Hepatocyte (in vitro differentiated cells): ENCODE data around the gene PHTF1. TPM values are rescaled to one million over a fixed set of nuclear protein-coding genes. Genes with fewer than 3 reads are reported as not detected.

Source experiments
- DNase-seq: peaks from one replicate; pipeline ENCODE4 v3.0.0-alpha.2; 2016; ENCODE audit warnings: low spot score
- H2AFZ ChIP-seq: fragments of 200-600 bp; sonication (generic); 2 replicates; pipeline ENCODE4 v1.6.0; 2016; ENCODE audit warnings: antibody characterized with exemption, mild to moderate bottlenecking
- H3K27ac ChIP-seq: fragments of 200-600 bp; sonication (generic); 2 replicates; pipeline ENCODE4 v1.5.1; 2016; ENCODE audit warnings: mild to moderate bottlenecking
- H3K27me3 ChIP-seq: fragments of 200-600 bp; sonication (generic); 2 replicates; pipeline ENCODE4 v1.6.1; 2016
- H3K36me3 ChIP-seq: fragments of 200-600 bp; sonication (generic); replicated peaks from 2 replicates; pipeline ENCODE4 v1.5.1; 2016; ENCODE audit warnings: low read depth; ENCODE audit not compliant: insufficient read depth
- H3K4me1 ChIP-seq: fragments of 200-600 bp; sonication (generic); 2 replicates; pipeline ENCODE4 v1.5.1; 2016; ENCODE audit warnings: mild to moderate bottlenecking, moderate library complexity; ENCODE audit not compliant: insufficient read depth
- H3K4me2 ChIP-seq: fragments of 200-600 bp; sonication (generic); 2 replicates; pipeline ENCODE4 v1.6.0; 2016
- H3K4me3 ChIP-seq: fragments of 200-600 bp; sonication (generic); 2 replicates; pipeline ENCODE4 v1.5.1; 2016; ENCODE audit warnings: mild to moderate bottlenecking
- H3K79me2 ChIP-seq: fragments of 200-600 bp; sonication (generic); 2 replicates; pipeline ENCODE4 v1.6.0; 2017; ENCODE audit warnings: mild to moderate bottlenecking
- H3K9me2 ChIP-seq: fragments of 200-600 bp; sonication (generic); replicated peaks from 2 replicates; pipeline ENCODE4 v1.6.0; 2017; ENCODE audit warnings: mild to moderate bottlenecking; ENCODE audit not compliant: insufficient read depth
- H3K9me3 ChIP-seq: fragments of 200-600 bp; sonication (generic); 2 replicates; pipeline ENCODE4 v1.5.1; 2016; ENCODE audit warnings: low read depth, mild to moderate bottlenecking
- H4K20me1 ChIP-seq: fragments of 200-600 bp; sonication (generic); 2 replicates; pipeline ENCODE4 v1.6.0; 2016; ENCODE audit warnings: mild to moderate bottlenecking; ENCODE audit not compliant: insufficient read depth, poor library complexity, severe bottlenecking
- CTCF ChIP-seq: fragments of 200-600 bp; sonication (generic); IDR thresholded peaks from 2 replicates; pipeline ENCODE4 v1.5.1; 2016; ENCODE audit warnings: antibody characterized with exemption, mild to moderate bottlenecking; ENCODE audit not compliant: poor library complexity
- EZH2 ChIP-seq: fragments of 200-600 bp; sonication (generic); IDR thresholded peaks from 2 replicates; pipeline ENCODE4 v1.6.1; 2016; ENCODE audit warnings: antibody characterized with exemption, mild to moderate bottlenecking, borderline replicate concordance
- EZH2phosphoT487 ChIP-seq: fragments of 200-600 bp; sonication (generic); IDR thresholded peaks from one replicate; pipeline ENCODE4 v1.6.1; 2018; ENCODE audit warnings: antibody characterized with exemption, mild to moderate bottlenecking, low read depth, moderate library complexity; ENCODE audit not compliant: unreplicated experiment, severe bottlenecking
- WGBS: methylation state at CpG from one replicate; pipeline ENCODE4 v1.1.6; 2016; ENCODE audit warnings: low lambda C conversion rate; ENCODE audit errors: missing lambda C conversion rate; 5-methylcytosine and 5-hydroxymethylcytosine counted together
- polyA plus RNA-seq: library from polyadenylated mRNA; unstranded; fragments of >200 nt; fragmentation: Nextera tagmentation; extraction: Ambion mirVana; gene quantifications from 2 replicates; pipeline ENCODE4 v1.2.1, GENCODE V29; 2016
- total RNA-seq: library from RNA; depleted of rRNA; stranded (reverse); fragments of >200 nt; gene quantifications from 2 replicates; pipeline ENCODE4 v1.2.3, GENCODE V29; 2014

Gene PHTF1
- total and polyA plus RNA-seq, 2 experiments from 2014 or later: 22.9 to 27.6 TPM

- no peak for DNase-seq
- Histone ChIP-seq H3K4me1 (no peaks in the 10 kb centered on the region), H3K27me3 (no peaks in the 10 kb centered on the region), H3K4me3 (no peak overlapping the region), H3K36me3 (no peaks in the 10 kb centered on the region), H3K79me2 (no peaks in the 10 kb centered on the region), H3K9me2 (no peaks in the 10 kb centered on the region), H3K4me2 (no peak overlapping the region), H2AFZ (no peak overlapping the region), H4K20me1 (no peaks in the 10 kb centered on the region), H3K9me3 (peaks cover 6% of the 10 kb centered on the region), H3K27ac (no peak overlapping the region)
- WGBS: 97% methylated on average over 4 of the region's 4 CpGs
- TF ChIP-seq CTCF (no peak), EZH2 (no peak), EZH2phosphoT487 (no peak)
These were observed 66.4 kb downstream of the PHTF1 start for GRCh38 chr1:113692824-113693431.

DNA sequence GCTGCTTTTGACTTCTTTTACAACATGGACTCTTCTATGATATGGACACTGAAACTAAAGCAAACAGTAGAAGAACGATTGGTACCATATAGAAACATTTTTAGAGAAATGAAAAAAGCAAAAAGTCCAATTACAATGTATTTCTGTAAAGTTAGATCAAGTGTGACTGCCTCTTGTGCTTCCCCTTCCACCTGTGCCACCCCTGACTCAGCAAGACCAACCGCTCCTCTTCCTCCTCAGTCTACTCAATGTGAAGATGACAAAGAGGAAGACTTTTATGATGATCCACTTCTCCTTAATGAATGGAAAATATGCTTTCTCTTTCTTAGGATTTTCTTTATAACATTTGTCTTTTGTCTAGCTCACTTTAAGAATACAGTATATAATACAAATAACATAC lies 66.9 kb downstream of the PHTF1 start:
- H4K20me1 ChIP-seq: no peaks in the 10 kb centered on the region
- H3K4me3 ChIP-seq: no peak overlapping the region
- H3K4me1 ChIP-seq: no peaks in the 10 kb centered on the region
- H3K27ac ChIP-seq: no peak overlapping the region
- no peak for DNase-seq
- no peak overlapping the region for H2AFZ ChIP-seq
- no peak overlapping the region for H3K4me2 ChIP-seq
- H3K36me3 ChIP-seq: no peaks in the 10 kb centered on the region
- no peaks in the 10 kb centered on the region for H3K27me3 ChIP-seq
- H3K9me3 ChIP-seq: peaks cover 6% of the 10 kb centered on the region
- no peaks in the 10 kb centered on the region for H3K9me2 ChIP-seq
- WGBS: 98% methylated on average over 2 of the region's 2 CpGs
- TF ChIP-seq CTCF (no peak), EZH2phosphoT487 (no peak), EZH2 (no peak)
- H3K79me2 ChIP-seq: no peaks in the 10 kb centered on the region

DNA sequence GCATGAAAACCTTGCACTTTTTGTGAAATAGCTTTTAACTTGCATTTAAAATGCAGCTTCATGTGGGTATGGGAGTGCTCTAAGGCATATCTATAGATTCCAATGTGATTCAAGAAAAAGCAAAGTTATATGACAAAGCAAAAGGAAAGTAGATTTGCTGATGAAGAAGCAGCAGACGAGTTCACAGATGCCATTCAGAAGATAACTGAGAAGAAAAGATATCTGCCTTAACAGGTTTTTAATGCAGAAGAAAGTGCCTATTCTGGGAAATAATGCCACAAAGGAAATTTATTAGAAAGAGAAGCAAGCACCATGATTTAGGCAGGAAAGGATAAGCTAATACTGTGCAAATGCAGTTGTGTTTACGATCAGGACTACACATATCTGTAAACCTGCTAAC lies 68.1 kb downstream of the PHTF1 start:
- no peaks in the 10 kb centered on the region for H3K4me1 ChIP-seq
- H3K4me2 ChIP-seq: no peak overlapping the region
- no peaks in the 10 kb centered on the region for H3K79me2 ChIP-seq
- H3K9me3 ChIP-seq: peaks cover 6% of the 10 kb centered on the region
- no peak for DNase-seq
- H3K9me2 ChIP-seq: no peaks in the 10 kb centered on the region
- no peak overlapping the region for H3K4me3 ChIP-seq
- H3K27ac ChIP-seq: no peak overlapping the region
- no peaks in the 10 kb centered on the region for H3K27me3 ChIP-seq
- no peaks in the 10 kb centered on the region for H3K36me3 ChIP-seq
- H4K20me1 ChIP-seq: no peaks in the 10 kb centered on the region
- 90% methylated on average over 2 of the region's 2 CpGs for WGBS
- no peak overlapping the region for H2AFZ ChIP-seq
- TF ChIP-seq CTCF: no peak
- TF ChIP-seq EZH2: no peak
- no peak for TF ChIP-seq EZH2phosphoT487
